GM21529 (cell line): ENCODE results near the gene ENDOG.
A peak's percentile ranks its signal among the peaks of the same experiment; 100 is the strongest.
"Not testable (repeated sequence)": the region's sequence is repeated elsewhere in the genome, so short reads cannot be mapped to it uniquely, and the experiment has no call there.

Experiments used
- ATAC-seq: cut with Tn5 transposase; IDR thresholded peaks from one replicate; pipeline ENCODE4 v1.9.1; 2021; ENCODE audit not compliant: unreplicated experiment

The ENDOG gene

DNA sequence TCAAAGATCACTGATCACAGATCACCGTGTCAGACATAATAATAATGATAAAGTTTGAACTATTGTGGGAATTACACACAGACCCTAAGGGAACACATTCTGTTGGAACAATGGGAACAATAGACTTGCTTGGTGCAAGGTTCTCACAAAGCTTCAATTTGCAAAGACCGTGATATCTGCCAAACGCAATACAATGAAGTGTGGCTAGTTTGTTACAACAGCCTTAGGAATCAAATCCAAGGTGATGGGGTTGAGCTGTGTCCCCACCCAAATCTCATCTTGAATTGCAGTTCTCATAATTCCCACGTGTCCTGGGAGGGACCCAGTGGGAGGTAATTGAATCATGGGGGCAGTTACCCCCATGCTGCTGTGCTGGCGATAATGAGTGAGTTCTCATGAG, 42.6 kb downstream of the ENDOG start:
- ATAC-seq: no peak

DNA sequence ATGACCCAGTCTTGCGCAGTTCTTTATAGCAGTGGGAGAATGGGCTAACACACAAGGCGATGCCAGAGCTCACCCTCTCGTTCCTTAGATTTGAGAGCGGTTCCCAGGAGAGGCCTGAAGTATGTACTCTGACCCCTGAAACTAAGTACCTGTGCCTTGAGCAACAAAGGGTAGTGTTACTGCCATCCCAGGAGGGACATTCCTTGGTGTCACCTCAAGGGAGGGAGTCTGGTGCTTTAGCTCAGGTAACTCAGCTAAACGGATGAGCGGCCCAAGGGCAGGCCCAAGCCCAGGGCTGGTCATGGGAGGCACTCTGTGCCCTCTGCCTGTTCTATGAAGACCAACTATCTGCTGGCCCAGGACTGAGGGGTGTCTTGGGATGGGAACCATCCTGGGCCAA, 43.2 kb downstream of the ENDOG start:
- no peak for ATAC-seq

DNA sequence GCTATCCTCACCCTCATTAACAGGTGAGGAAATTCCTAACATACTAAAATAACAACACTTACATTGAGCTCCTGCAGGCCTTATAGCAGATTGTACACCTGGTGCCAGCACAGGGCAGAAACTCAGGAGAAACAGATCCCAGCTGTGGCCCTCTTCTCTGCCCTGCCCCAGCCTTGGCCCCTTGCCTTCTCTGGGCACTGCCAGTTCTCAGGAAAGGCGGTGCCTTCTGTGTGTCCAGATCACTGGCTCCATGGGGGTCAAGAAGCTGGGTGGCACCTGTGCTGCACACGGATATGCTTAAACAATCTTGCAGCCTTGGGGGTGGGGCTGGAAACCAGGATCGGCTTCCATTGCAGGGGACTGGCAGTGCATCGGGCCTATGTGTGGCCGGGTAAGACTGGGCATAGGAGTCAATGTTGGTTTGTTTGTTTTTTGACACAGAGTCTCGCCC, 44.1 kb downstream of the ENDOG start:
- no peak for ATAC-seq

DNA sequence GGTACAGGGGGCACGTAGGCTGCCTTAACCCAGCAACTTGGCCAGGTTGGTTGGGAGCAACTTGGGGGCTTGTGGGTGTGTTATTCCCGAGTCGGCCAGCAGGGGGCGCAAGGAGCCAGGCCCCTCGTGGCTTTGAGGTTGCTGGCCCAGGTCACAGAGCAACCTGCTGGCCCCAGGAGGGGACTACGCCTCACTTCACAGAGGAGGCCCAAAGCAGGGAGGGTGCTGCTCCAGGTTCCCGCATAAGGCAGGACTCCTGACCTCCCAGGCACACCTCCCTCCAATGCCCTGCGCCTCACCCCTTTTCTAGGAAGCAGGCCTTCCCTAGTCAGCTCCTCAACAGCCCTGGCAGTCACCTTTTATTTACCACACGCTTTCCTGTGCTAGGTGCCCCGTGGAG, 45.3 kb downstream of the ENDOG start:
- ATAC-seq: peak; percentile 65

DNA sequence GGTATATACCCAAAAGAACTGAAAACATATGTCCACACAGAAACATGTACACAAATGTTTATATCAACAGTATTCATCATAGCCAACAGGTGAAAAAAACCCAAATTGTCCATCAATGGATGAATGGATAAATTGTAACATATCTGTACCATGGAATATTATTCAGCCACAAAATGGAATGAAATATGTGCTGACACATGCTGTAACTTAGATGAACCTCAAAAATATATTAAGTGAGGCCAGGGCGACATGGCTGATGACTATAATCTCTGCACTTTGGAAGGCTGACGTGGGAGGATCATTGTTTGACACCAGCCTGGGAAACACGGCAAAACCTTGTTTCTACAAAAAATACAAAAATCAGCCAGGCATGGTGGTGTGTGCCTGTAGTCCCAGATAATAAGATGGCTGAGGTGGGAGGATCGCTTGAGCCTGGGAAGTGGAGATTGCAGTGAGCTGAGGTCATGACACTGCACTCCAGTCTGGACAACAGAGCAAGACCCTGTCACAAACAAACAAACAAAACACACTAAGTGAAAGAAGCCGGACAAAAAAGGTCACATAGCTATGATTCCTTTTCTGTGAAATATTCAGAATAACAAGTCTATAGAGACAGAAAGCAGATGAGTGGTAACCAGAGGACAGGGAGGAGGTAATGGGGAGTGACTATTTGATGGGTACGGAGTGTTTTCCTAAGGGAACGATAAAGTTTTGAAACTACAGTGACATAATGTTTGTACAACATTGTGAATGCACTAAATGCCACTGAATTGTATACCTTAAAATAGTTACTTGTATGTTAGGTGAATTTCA, 52.0 kb downstream of the ENDOG start:
- no peak for ATAC-seq

DNA sequence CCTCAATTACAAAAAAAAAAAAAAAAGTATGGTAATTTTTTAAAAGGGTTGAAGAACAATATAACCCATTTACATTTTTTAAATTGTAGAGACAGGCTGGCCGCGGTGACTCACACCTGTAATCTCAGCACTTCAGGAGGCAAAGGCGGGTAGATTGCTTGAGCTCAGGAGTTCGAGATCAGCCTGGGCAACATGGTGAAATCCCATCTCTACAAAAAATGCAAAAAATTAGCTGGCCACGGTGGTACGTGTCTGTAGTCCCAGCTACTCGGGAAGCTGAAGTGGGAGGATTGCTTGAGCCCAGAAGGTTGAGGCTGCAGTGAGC, 52.6 kb downstream of the ENDOG start:
- ATAC-seq: not testable (repeated sequence)
